ENCODE measurements around the gene CPA2. TPM values are rescaled to one million over a fixed set of nuclear protein-coding genes. Genes with fewer than 3 reads are reported as not detected.

CPA2 gene
- polyA plus RNA-seq, 2 of the 4 experiments (the other 2 are of a cell fraction) = not detected

GRCh38 chr7:130293521-130293920 is 26.9 kb downstream of the CPA2 start:
- Histone ChIP-seq H3K4me1 (peaks cover 38% of the 10 kb centered on the region), H3K27ac (peak overlapping the region; percentile 53 to 79; a peak in 4 of 6 replicates), H3K4me2 (peak overlapping the region; percentile 45; the same call in 1 of the 3 replicates), H3K9me3 (peaks cover 14% of the 10 kb centered on the region), H3K4me3 (no peak overlapping the region)
- no peak for DNase-seq (ENCODE audit: low read depth in 1 of 2, low spot score in 1 of 2)
- TF ChIP-seq NPAS2 (CRISPR knock-in tag; IDR thresholded peaks at IDR 0.05; ENCODE audit: borderline replicate concordance) (no peak), GATA3 (IDR thresholded peaks at IDR 0.05; ENCODE audit: borderline replicate concordance) (no peak), HOXB13 (CRISPR knock-in tag; IDR thresholded peaks at IDR 0.05; ENCODE audit: low read depth) (no peak), NFE2L2 (conservative IDR thresholded peaks at IDR 0.05; ENCODE audit: low read length) (no peak), SREBF2 (IDR thresholded peaks at IDR 0.05) (no peak)
- WGBS (ENCODE audit: missing lambda C conversion rate) = 70% methylated on average over 8 of the region's 8 CpGs
- CTCF ChIA-PET = interaction anchor here (1.0 to 1.4 kb wide), 6 partner anchors 8 to 88 kb away, joined by 3 to 4 read pairs (median 3); no protein-coding TSS in a partner anchor
- POLR2A ChIA-PET = no interaction called here
- no peak for ATAC-seq
- no peak for FAIRE-seq

- Histone ChIP-seq H3K4me1 (peaks cover 32% of the 10 kb centered on the region), H3K4me3 (no peak overlapping the region), H3K27ac (no peak overlapping the region), H3K4me2 (no peak overlapping the region), H3K9me3 (peaks cover 14% of the 10 kb centered on the region)
- POLR2A ChIA-PET = no interaction called here
- WGBS (ENCODE audit: missing lambda C conversion rate) = 88% methylated on average over 5 of the region's 5 CpGs
- CTCF ChIA-PET = interaction anchor here (0.9 to 1.4 kb wide), 5 partner anchors 9 to 427 kb away, joined by 3 read pairs; no protein-coding TSS in a partner anchor
- TF ChIP-seq SMC3 (IDR thresholded peaks at IDR 0.05) (no peak), PHF8 (IDR thresholded peaks at IDR 0.05; ENCODE audit: borderline replicate concordance, low read depth) (no peak), HOXA7 (CRISPR knock-in tag; IDR thresholded peaks at IDR 0.05) (no peak), CBX8 (IDR thresholded peaks at IDR 0.05) (no peak), HDAC2 (IDR thresholded peaks at IDR 0.05) (no peak), MYC (IDR thresholded peaks at IDR 0.05; ENCODE audit: borderline replicate concordance, low read length) (no peak), EP300 (IDR thresholded peaks at IDR 0.05) (no peak), ZC3H11A (IDR thresholded peaks at IDR 0.05) (no peak), CBX2 (IDR thresholded peaks at IDR 0.05; ENCODE audit: borderline replicate concordance, low read depth) (no peak), HMGXB4 (CRISPR knock-in tag; IDR thresholded peaks at IDR 0.05; ENCODE audit: borderline replicate concordance) (no peak), ZNF302 (CRISPR knock-in tag; IDR thresholded peaks at IDR 0.05) (no peak), CHD4 (IDR thresholded peaks at IDR 0.05; ENCODE audit: borderline replicate concordance) (no peak), NR3C1 (IDR thresholded peaks at IDR 0.05) (no peak), SREBF2 (IDR thresholded peaks at IDR 0.05) (no peak), RNF2 (IDR thresholded peaks at IDR 0.05; ENCODE audit: borderline replicate concordance, low read depth) (no peak)
- ATAC-seq (no peak), FAIRE-seq (no peak), DNase-seq (ENCODE audit: low read depth in 1 of 2, low spot score in 1 of 2) (no peak)
These were observed 27.7 kb downstream of the CPA2 start for GRCh38 chr7:130294314-130294713.

GRCh38 chr7:130296221-130296951 is 29.7 kb downstream of the CPA2 start:
- ChIA-PET CTCF (no interaction called here), POLR2A (no interaction called here)
- peaks cover 23% of the 10 kb centered on the region for H3K4me1 ChIP-seq

More at GRCh38 chr7:130296221-130296951, 29.7 kb downstream of the CPA2 start:
- H3K9me3 ChIP-seq = peaks cover 14% of the 10 kb centered on the region
- no peak for FAIRE-seq
- no peak overlapping the region for H3K27ac ChIP-seq
- 87% methylated on average over 13 of the region's 13 CpGs for WGBS (ENCODE audit: missing lambda C conversion rate)
- no peak for ATAC-seq
- H3K4me2 ChIP-seq = no peak overlapping the region
- H3K4me3 ChIP-seq = no peak overlapping the region
- TF ChIP-seq HEYL (CRISPR knock-in tag; IDR thresholded peaks at IDR 0.05) = no peak
- no peak for TF ChIP-seq E2F6 (IDR thresholded peaks at IDR 0.05; ENCODE audit: borderline replicate concordance, low read depth)
- TF ChIP-seq RNF2 (IDR thresholded peaks at IDR 0.05; ENCODE audit: borderline replicate concordance, low read depth) = no peak
- no peak for TF ChIP-seq ESRRA (IDR thresholded peaks at IDR 0.05; ENCODE audit: borderline replicate concordance, low read length)
- TF ChIP-seq RARB (CRISPR knock-in tag; IDR thresholded peaks at IDR 0.05) = no peak
- TF ChIP-seq TP53 (CRISPR knock-in tag; IDR thresholded peaks at IDR 0.05) = no peak
- TF ChIP-seq GATA3 (IDR thresholded peaks at IDR 0.05; ENCODE audit: borderline replicate concordance) = no peak
- TF ChIP-seq PBX3 (IDR thresholded peaks at IDR 0.05) = no peak
- TF ChIP-seq HOXA7 (CRISPR knock-in tag; IDR thresholded peaks at IDR 0.05) = no peak
- TF ChIP-seq HOXB13 (CRISPR knock-in tag; IDR thresholded peaks at IDR 0.05; ENCODE audit: low read depth) = no peak
- DNase-seq (ENCODE audit: low read depth in 1 of 2, low spot score in 1 of 2) = no peak

Data from A549 (cell line).